Effector memory CD4-positive, alpha-beta T cell (primary cell): ENCODE measurements around the gene ZMIZ1.

Experiments used
- DNase-seq, 3 donors: peaks; one replicate each; pipeline ENCODE4 v3.0.0-alpha.2; 2020
- H3K27ac ChIP-seq: 2 replicates; pipeline ENCODE4 v1.7.0; 2013; ENCODE audit warnings: mild to moderate bottlenecking, low read length, moderate library complexity; ENCODE audit not compliant: insufficient read depth, poor library complexity, severe bottlenecking
- H3K27me3 ChIP-seq: replicated peaks from 2 replicates; pipeline ENCODE4 v1.7.0; 2013; ENCODE audit warnings: mild to moderate bottlenecking, low read length; ENCODE audit not compliant: insufficient read depth, control insufficient read depth, poor library complexity, severe bottlenecking
- H3K36me3 ChIP-seq: 2 replicates; pipeline ENCODE4 v1.7.0; 2013; ENCODE audit warnings: mild to moderate bottlenecking, low read length, moderate library complexity; ENCODE audit not compliant: control insufficient read depth, insufficient read depth
- H3K4me1 ChIP-seq: 2 replicates; pipeline ENCODE4 v1.7.0; 2013; ENCODE audit warnings: low read length, mild to moderate bottlenecking; ENCODE audit not compliant: control insufficient read depth, insufficient read depth, poor library complexity, severe bottlenecking
- H3K4me3 ChIP-seq: 2 replicates; pipeline ENCODE4 v1.7.0; 2013; ENCODE audit warnings: low read length, low read depth, mild to moderate bottlenecking; ENCODE audit not compliant: insufficient read depth, poor library complexity, severe bottlenecking
- H3K9me3 ChIP-seq: 2 replicates; pipeline ENCODE4 v1.7.0; 2013; ENCODE audit warnings: mild to moderate bottlenecking, low read length, moderate library complexity; ENCODE audit not compliant: control insufficient read depth

Gene ZMIZ1

GRCh38 chr10:79107736-79108264 is 39.0 kb downstream of the ZMIZ1 start:
- no peak for DNase-seq
- Histone ChIP-seq H3K9me3 (no peaks in the 10 kb centered on the region), H3K4me1 (peaks cover 8% of the 10 kb centered on the region), H3K4me3 (no peak overlapping the region), H3K27ac (no peak overlapping the region), H3K36me3 (peaks cover 9% of the 10 kb centered on the region), H3K27me3 (no peaks in the 10 kb centered on the region)

- Histone ChIP-seq H3K27me3 (no peaks in the 10 kb centered on the region), H3K4me1 (peaks cover 3% of the 10 kb centered on the region), H3K36me3 (peaks cover 9% of the 10 kb centered on the region), H3K9me3 (no peaks in the 10 kb centered on the region), H3K4me3 (no peak overlapping the region), H3K27ac (no peak overlapping the region)
- no peak for DNase-seq
Measured at GRCh38 chr10:79108728-79109127, 40.0 kb downstream of the ZMIZ1 start.

GRCh38 chr10:79111427-79111826 is 42.7 kb downstream of the ZMIZ1 start:
- H3K9me3 ChIP-seq, result no peaks in the 10 kb centered on the region
- no peak overlapping the region for H3K4me3 ChIP-seq
- H3K27me3 ChIP-seq, result no peaks in the 10 kb centered on the region
- peaks cover 12% of the 10 kb centered on the region for H3K4me1 ChIP-seq
- no peak for DNase-seq
- H3K27ac ChIP-seq, result no peak overlapping the region
- peaks cover 9% of the 10 kb centered on the region for H3K36me3 ChIP-seq

GRCh38 chr10:79111846-79112614 is 43.3 kb downstream of the ZMIZ1 start:
- H3K36me3 ChIP-seq, result peaks cover 9% of the 10 kb centered on the region
- H3K27me3 ChIP-seq, result no peaks in the 10 kb centered on the region
- H3K4me1 ChIP-seq, result peaks cover 13% of the 10 kb centered on the region
- no peak overlapping the region for H3K27ac ChIP-seq
- no peak overlapping the region for H3K4me3 ChIP-seq
- no peak for DNase-seq
- no peaks in the 10 kb centered on the region for H3K9me3 ChIP-seq

GRCh38 chr10:79112881-79113431 is 44.2 kb downstream of the ZMIZ1 start:
- Histone ChIP-seq H3K4me3 (no peak overlapping the region), H3K27me3 (no peaks in the 10 kb centered on the region), H3K4me1 (peaks cover 10% of the 10 kb centered on the region), H3K27ac (no peak overlapping the region), H3K36me3 (peaks cover 9% of the 10 kb centered on the region), H3K9me3 (no peaks in the 10 kb centered on the region)
- no peak for DNase-seq

- DNase-seq, result no peak
- Histone ChIP-seq H3K4me1 (peaks cover 10% of the 10 kb centered on the region), H3K4me3 (no peak overlapping the region), H3K9me3 (no peaks in the 10 kb centered on the region), H3K27me3 (no peaks in the 10 kb centered on the region), H3K27ac (no peak overlapping the region), H3K36me3 (peaks cover 11% of the 10 kb centered on the region)
Measured at GRCh38 chr10:79113827-79114226, 45.1 kb downstream of the ZMIZ1 start.

GRCh38 chr10:79115302-79115701 is 46.5 kb downstream of the ZMIZ1 start:
- peaks cover 10% of the 10 kb centered on the region for H3K4me1 ChIP-seq
- H3K27me3 ChIP-seq, result no peaks in the 10 kb centered on the region
- no peak overlapping the region for H3K4me3 ChIP-seq
- no peaks in the 10 kb centered on the region for H3K9me3 ChIP-seq
- DNase-seq, result no peak
- H3K36me3 ChIP-seq, result peaks cover 19% of the 10 kb centered on the region
- no peak overlapping the region for H3K27ac ChIP-seq

GRCh38 chr10:79116368-79116767 is 47.6 kb downstream of the ZMIZ1 start:
- Histone ChIP-seq H3K4me3 (no peak overlapping the region), H3K4me1 (peaks cover 10% of the 10 kb centered on the region), H3K36me3 (peaks cover 21% of the 10 kb centered on the region), H3K27me3 (no peaks in the 10 kb centered on the region), H3K9me3 (no peaks in the 10 kb centered on the region), H3K27ac (no peak overlapping the region)
- DNase-seq, result no peak

- DNase-seq, result no peak
- H3K4me3 ChIP-seq, result no peak overlapping the region
- H3K27ac ChIP-seq, result no peak overlapping the region
- H3K36me3 ChIP-seq, result peaks cover 22% of the 10 kb centered on the region
- peaks cover 10% of the 10 kb centered on the region for H3K4me1 ChIP-seq
- H3K9me3 ChIP-seq, result no peaks in the 10 kb centered on the region
- H3K27me3 ChIP-seq, result no peaks in the 10 kb centered on the region
Measured at GRCh38 chr10:79116801-79117723, 48.3 kb downstream of the ZMIZ1 start.
